Fibroblast of gingiva (primary cell): Measurements from ENCODE around the gene COG1.
A peak's percentile ranks its signal among the peaks of the same experiment; 100 is the strongest.

Source experiments
- DNase-seq: peaks from one replicate; pipeline ENCODE4 v3.0.0-alpha.2; 2011; ENCODE audit warnings: low read depth

The COG1 gene

GRCh38 chr17:73230088-73230487 is 37.2 kb downstream of the COG1 start:
- no peak for DNase-seq

- no peak for DNase-seq
These were observed 38.5 kb downstream of the COG1 start for GRCh38 chr17:73231395-73231794.

GRCh38 chr17:73231841-73232586 is 39.2 kb downstream of the COG1 start:
- peak; percentile 92 for DNase-seq

- DNase-seq, result no peak
These were observed 39.9 kb downstream of the COG1 start for GRCh38 chr17:73232587-73233373.

- DNase-seq, result no peak
These were observed 41.9 kb downstream of the COG1 start for GRCh38 chr17:73234736-73235135.

- DNase-seq, result no peak
These were observed 44.9 kb downstream of the COG1 start for GRCh38 chr17:73237714-73238113.

- DNase-seq, result no peak
These were observed 47.7 kb downstream of the COG1 start for GRCh38 chr17:73240561-73240960.

GRCh38 chr17:73247726-73248125 is 54.9 kb downstream of the COG1 start:
- no peak for DNase-seq

- no peak for DNase-seq
These were observed 55.7 kb downstream of the COG1 start for GRCh38 chr17:73248532-73248931.

GRCh38 chr17:73249700-73250099 is 56.8 kb downstream of the COG1 start:
- DNase-seq, result no peak

- DNase-seq, result no peak
These were observed 58.2 kb downstream of the COG1 start for GRCh38 chr17:73250851-73251640.

GRCh38 chr17:73251871-73252270 is 59.0 kb downstream of the COG1 start:
- DNase-seq, result no peak

- DNase-seq, result no peak
These were observed 62.9 kb downstream of the COG1 start for GRCh38 chr17:73255671-73256181.

GRCh38 chr17:73256220-73256619 is 63.4 kb downstream of the COG1 start:
- DNase-seq, result no peak

- no peak for DNase-seq
These were observed 64.7 kb downstream of the COG1 start for GRCh38 chr17:73257516-73257915.
